ENCODE data around the gene DMTF1.

GRCh38 chr7:87220734-87221215, 68.5 kb downstream of the DMTF1 start:
- TF ChIP-seq EGR1 (IDR thresholded peaks at IDR 0.05; ENCODE audit: borderline replicate concordance, low read depth, low read length) (no peak), EP300 (IDR thresholded peaks at IDR 0.05; ENCODE audit: borderline replicate concordance in 1 of 2, low read depth in 2 of 2, low read length in 2 of 2) (no peak), JUN (IDR thresholded peaks at IDR 0.05; ENCODE audit: low read depth, low read length) (no peak), BRCA1 (IDR thresholded peaks at IDR 0.05; ENCODE audit: low read depth, low read length) (no peak), SRF (IDR thresholded peaks at IDR 0.05; ENCODE audit: low read depth, low read length) (no peak), YY1 (IDR thresholded peaks at IDR 0.05; ENCODE audit: low read depth, low read length) (no peak)
- TF ChIP-seq, protein P1, sequence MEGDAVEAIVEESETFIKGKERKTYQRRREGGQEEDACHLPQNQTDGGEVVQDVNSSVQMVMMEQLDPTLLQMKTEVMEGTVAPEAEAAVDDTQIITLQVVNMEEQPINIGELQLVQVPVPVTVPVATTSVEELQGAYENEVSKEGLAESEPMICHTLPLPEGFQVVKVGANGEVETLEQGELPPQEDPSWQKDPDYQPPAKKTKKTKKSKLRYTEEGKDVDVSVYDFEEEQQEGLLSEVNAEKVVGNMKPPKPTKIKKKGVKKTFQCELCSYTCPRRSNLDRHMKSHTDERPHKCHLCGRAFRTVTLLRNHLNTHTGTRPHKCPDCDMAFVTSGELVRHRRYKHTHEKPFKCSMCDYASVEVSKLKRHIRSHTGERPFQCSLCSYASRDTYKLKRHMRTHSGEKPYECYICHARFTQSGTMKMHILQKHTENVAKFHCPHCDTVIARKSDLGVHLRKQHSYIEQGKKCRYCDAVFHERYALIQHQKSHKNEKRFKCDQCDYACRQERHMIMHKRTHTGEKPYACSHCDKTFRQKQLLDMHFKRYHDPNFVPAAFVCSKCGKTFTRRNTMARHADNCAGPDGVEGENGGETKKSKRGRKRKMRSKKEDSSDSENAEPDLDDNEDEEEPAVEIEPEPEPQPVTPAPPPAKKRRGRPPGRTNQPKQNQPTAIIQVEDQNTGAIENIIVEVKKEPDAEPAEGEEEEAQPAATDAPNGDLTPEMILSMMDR (IDR thresholded peaks at IDR 0.05; ENCODE audit: control extremely low read depth in 1 of 3, insufficient read depth in 1 of 3, low read depth in 1 of 3, low read length in 3 of 3), result no peak
